Ovary (tissue), 9 donors: ENCODE results near the gene KCNG2. TPM values are rescaled to one million over a fixed set of nuclear protein-coding genes. Genes with fewer than 3 reads are reported as not detected.

Experiments used
- DNase-seq, 5 donors: peaks; one replicate each; pipeline ENCODE4 v3.0.0-alpha.2; 2019 to 2020
- H3K27ac ChIP-seq, 2 donors: fragments of 200-600 bp; one replicate each; pipeline versions ENCODE4 v1.5.1 to v1.8.0; 2019 to 2022
- H3K27me3 ChIP-seq: fragments of 200-600 bp; one replicate; pipeline ENCODE4 v1.8.0; 2022
- H3K36me3 ChIP-seq: fragments of 200-600 bp; sonication (generic); one replicate; pipeline ENCODE4 v1.5.1; 2019
- H3K4me1 ChIP-seq: one replicate; pipeline ENCODE4 v1.8.1; 2013; ENCODE audit warnings: mild to moderate bottlenecking, moderate library complexity; ENCODE audit not compliant: insufficient read depth
- H3K4me3 ChIP-seq: fragments of 200-600 bp; sonication (generic); one replicate; pipeline ENCODE4 v1.5.1; 2017
- H3K9me3 ChIP-seq, 2 donors: fragments of 200-600 bp in 1 of 2; sonication (generic) in 1 of 2; one replicate each; pipeline versions ENCODE4 v1.5.1 to v1.8.1; 2013 to 2019; ENCODE audit warnings: mild to moderate bottlenecking in 1 of 2, moderate library complexity in 1 of 2
- EP300 ChIP-seq: sonication (generic); formaldehyde crosslinking; IDR thresholded peaks from one replicate; pipeline ENCODE4 v1.6.1; 2017; ENCODE audit warnings: antibody characterized with exemption
- POLR2A ChIP-seq: fragments of 450-650 bp; IDR thresholded peaks from one replicate; pipeline ENCODE4 v1.6.1; 2017; ENCODE audit warnings: antibody characterized with exemption, mild to moderate bottlenecking, moderate library complexity
- WGBS, 3 donors: extraction: QIAGEN DNeasy Blood & Tissue Kit in 1 of 3; methylation state at CpG; one replicate each; pipeline versions ENCODE4 v1.1.5 to v1.1.7; 2013 to 2017; 5-methylcytosine and 5-hydroxymethylcytosine counted together
- intact Hi-C, 4 donors: fragments of 100-400 bp; cut with DNase I; formaldehyde crosslinking; loops; one replicate each; pipeline versions ENCODE4 v1.11.0 to v1.15.1; 2022 to 2023
- polyA plus RNA-seq, 2 donors: library from polyadenylated mRNA; stranded (reverse); fragments of 200-250 nt in 1 of 2; fragments of 350-450 nt in 1 of 2; fragmentation: Illumina TruSeq in 1 of 2; extraction: RNeasy Lipid Tissue Mini Kit (QIAGEN cat#74804) in 1 of 2; gene quantifications; one replicate each; pipeline ENCODE4 v1.2.3, GENCODE V29; 2013 to 2014
- total RNA-seq, 7 donors: library from RNA; depleted of rRNA in 2 of 7; stranded (reverse); fragments of >200 nt in 2 of 7; fragmentation: NEBNext Ultra II Directional in 3 of 7; extraction: Animal tissue kit (Norgen Biotek cat#: 25700) in 3 of 7; gene quantifications; one replicate each; pipeline versions ENCODE4 v1.1.0 to v1.2.4, GENCODE V29; 2016 to 2023
- TF ChIP-seq, protein P1 (sequence below), 3 donors: fragments of 450-650 bp in 2 of 3; fragments of 200-600 bp in 1 of 3; IDR thresholded peaks; one replicate each; pipeline versions ENCODE4 v1.5.1 to v1.8.0; 2016 to 2022; ENCODE audit warnings: antibody characterized with exemption in 3 of 3, mild to moderate bottlenecking in 1 of 3
- donor health status: DM: no; HTN: no; CAD: no; lungs with moderate emphysema.
- donor health status: DM: no; HTN: no; CAD: no.
- donor health status: Bipolar disorder and iron deficiency.
- donor health status: DM: yes; HTN: yes; CAD: no.
- donor health status: DM: no; HTN: no; CAD: no.
- donor health status: DM: yes; HTN: yes; CAD: no.

The KCNG2 gene
- total and polyA plus RNA-seq, 9 donors = 0.10 to 0.80 (median 0.21) TPM; not detected in 3

DNA sequence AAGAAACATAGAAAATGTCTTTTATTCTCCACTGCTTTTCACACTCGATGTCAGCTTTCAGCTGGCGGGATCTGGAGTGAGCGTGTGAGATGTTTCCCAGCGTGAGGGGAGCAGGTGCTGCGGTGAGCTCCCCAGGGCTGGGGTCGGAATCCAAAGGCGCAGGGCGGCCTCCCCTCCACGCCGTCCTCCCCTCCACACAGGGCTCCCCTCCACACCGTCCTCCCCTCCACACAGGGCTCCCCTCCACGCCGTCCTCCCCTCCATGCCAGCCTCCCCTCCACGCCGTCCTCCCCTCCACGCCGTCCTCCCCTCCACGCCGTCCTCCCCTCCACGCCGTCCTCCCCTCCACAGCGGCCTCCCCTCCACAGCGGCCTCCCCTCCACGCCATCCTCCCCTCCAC lies 26.9 kb upstream of the KCNG2 start:
- 65 to 85% (median 73%) methylated on average over 19 to 22 of the region's 24 CpGs for WGBS, 3 donors
- intact Hi-C loops = no loop called here
- no peak overlapping the region for H3K4me3 ChIP-seq
- no peaks in the 10 kb centered on the region for H3K4me1 ChIP-seq
- no peaks in the 10 kb centered on the region for H3K27me3 ChIP-seq
- TF ChIP-seq, protein P1, sequence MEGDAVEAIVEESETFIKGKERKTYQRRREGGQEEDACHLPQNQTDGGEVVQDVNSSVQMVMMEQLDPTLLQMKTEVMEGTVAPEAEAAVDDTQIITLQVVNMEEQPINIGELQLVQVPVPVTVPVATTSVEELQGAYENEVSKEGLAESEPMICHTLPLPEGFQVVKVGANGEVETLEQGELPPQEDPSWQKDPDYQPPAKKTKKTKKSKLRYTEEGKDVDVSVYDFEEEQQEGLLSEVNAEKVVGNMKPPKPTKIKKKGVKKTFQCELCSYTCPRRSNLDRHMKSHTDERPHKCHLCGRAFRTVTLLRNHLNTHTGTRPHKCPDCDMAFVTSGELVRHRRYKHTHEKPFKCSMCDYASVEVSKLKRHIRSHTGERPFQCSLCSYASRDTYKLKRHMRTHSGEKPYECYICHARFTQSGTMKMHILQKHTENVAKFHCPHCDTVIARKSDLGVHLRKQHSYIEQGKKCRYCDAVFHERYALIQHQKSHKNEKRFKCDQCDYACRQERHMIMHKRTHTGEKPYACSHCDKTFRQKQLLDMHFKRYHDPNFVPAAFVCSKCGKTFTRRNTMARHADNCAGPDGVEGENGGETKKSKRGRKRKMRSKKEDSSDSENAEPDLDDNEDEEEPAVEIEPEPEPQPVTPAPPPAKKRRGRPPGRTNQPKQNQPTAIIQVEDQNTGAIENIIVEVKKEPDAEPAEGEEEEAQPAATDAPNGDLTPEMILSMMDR (IDR thresholded peaks at IDR 0.05) = no peak
- no peaks in the 10 kb centered on the region for H3K36me3 ChIP-seq
- peaks cover 0 to 7% of the 10 kb centered on the region in 2 donors for H3K9me3 ChIP-seq
- DNase-seq = peak in 1 of 5 donors; percentile 9
- no peak overlapping the region for H3K27ac ChIP-seq

GRCh38 chr18:79771446-79772107 lies 26.2 kb upstream of the KCNG2 start:
- no peak for TF ChIP-seq POLR2A
- TF ChIP-seq EP300 = no peak
- TF ChIP-seq, protein P1 (IDR thresholded peaks at IDR 0.05) = no peak
- Histone ChIP-seq H3K27ac (no peak overlapping the region), H3K9me3 (peaks cover 0 to 7% of the 10 kb centered on the region in 2 donors), H3K4me3 (no peak overlapping the region), H3K36me3 (no peaks in the 10 kb centered on the region), H3K4me1 (no peaks in the 10 kb centered on the region), H3K27me3 (no peaks in the 10 kb centered on the region)
- no peak for DNase-seq
- WGBS, 3 donors = 49 to 54% (median 52%) methylated on average over 29 to 35 of the region's 35 CpGs
- intact Hi-C loops = no loop called here

DNA sequence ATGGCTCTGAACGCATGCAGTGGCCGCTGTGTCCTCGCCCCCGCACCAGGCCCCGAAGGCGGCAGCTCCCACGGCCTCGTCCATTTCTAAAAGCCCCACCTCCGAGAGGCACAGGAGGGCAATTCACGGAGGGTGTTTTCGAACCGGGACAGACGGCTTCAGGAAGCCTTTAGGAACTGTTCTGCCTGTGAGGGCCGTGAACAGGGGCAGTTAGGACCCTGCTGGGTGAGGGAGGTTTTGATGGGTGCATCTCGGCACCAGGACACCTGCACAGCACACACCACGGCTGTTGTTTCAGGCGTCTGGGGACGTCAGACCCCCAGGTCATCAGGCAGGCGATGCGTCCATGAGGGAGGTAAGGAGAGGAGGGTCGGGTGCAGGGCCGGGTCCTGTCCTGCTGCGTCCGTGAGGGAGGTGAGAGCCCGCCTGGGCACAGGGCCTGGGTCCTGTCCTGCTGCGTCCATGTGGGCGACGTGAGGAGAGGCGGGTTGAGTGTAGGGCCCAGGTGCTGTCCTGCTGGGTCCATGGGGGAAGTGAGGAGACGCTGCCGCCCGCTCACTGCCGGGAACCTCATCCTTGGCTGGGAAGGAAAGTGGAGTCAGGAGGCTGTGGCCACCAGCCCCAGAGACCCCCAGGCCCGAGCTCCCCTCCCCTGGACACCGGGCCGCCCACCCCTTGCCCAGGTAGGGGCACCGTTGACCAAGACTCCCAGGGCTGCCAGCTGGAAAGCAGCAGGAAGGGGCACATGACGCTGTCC lies 25.5 kb upstream of the KCNG2 start:
- no peak overlapping the region for H3K4me3 ChIP-seq
- no peak for DNase-seq
- H3K4me1 ChIP-seq = no peaks in the 10 kb centered on the region
- 58 to 63% (median 61%) methylated on average over 38 of the region's 38 CpGs for WGBS, 3 donors
- no peak for TF ChIP-seq POLR2A
- TF ChIP-seq EP300 = no peak
- TF ChIP-seq, protein P1 (IDR thresholded peaks at IDR 0.05) = no peak
- intact Hi-C loops = no loop called here
- H3K9me3 ChIP-seq = peaks cover 0 to 4% of the 10 kb centered on the region in 2 donors
- H3K27me3 ChIP-seq = no peaks in the 10 kb centered on the region
- H3K27ac ChIP-seq = no peak overlapping the region
- H3K36me3 ChIP-seq = no peaks in the 10 kb centered on the region

- Histone ChIP-seq H3K27me3 (no peaks in the 10 kb centered on the region), H3K27ac (no peak overlapping the region), H3K4me1 (no peaks in the 10 kb centered on the region), H3K9me3 (no peaks in the 10 kb centered on the region), H3K4me3 (no peak overlapping the region), H3K36me3 (no peaks in the 10 kb centered on the region)
- 88 to 92% (median 90%) methylated on average over 31 of the region's 31 CpGs for WGBS, 3 donors
- DNase-seq = no peak
- TF ChIP-seq, protein P1 (IDR thresholded peaks at IDR 0.05) = no peak
- TF ChIP-seq EP300 (no peak), POLR2A (no peak)
- intact Hi-C loops = no loop called here
Observed at GRCh38 chr18:79772865-79773696, 24.7 kb upstream of the KCNG2 start.
